ENCODE data around the gene AUTS2. TPM values are rescaled to one million over a fixed set of nuclear protein-coding genes. Genes with fewer than 3 reads are reported as not detected.

Gene AUTS2
- total RNA-seq, 1 experiment from 2014 or later = 256 TPM

GRCh38 chr7:70156057-70156456, 557.8 kb downstream of the AUTS2 start:
- no peak overlapping the region for H3K4ac ChIP-seq (ENCODE audit: low read depth, low read length)

More at GRCh38 chr7:70156057-70156456, 557.8 kb downstream of the AUTS2 start:
- no peaks in the 10 kb centered on the region for H3K4me1 ChIP-seq (ENCODE audit: insufficient read depth, low read length)
- no peak overlapping the region for H3K4me2 ChIP-seq (ENCODE audit: insufficient read depth, insufficient read length, low read length)
- no peak overlapping the region for H4K8ac ChIP-seq (replicated peaks; ENCODE audit: insufficient read length, low read depth, low read length)
- H3K9me3 Mint-ChIP-seq = peaks cover 0 to 2% of the 10 kb centered on the region in 2 experiments; a peak in 2 of 5 replicates
- H3K36me3 Mint-ChIP-seq (ENCODE audit: insufficient read depth in 1 of 3, low read depth in 3 of 3) = peaks cover 0 to 8% (median 0%) of the 10 kb centered on the region in 3 experiments; a peak in 2 of 7 replicates
- no peaks in the 10 kb centered on the region for H3K23me2 ChIP-seq (ENCODE audit: insufficient read length, low read depth, low read length, poor library complexity, severe bottlenecking)
- H3K23ac ChIP-seq (ENCODE audit: insufficient read length, low read depth, low read length) = no peak overlapping the region
- H2BK5ac ChIP-seq (ENCODE audit: insufficient read length, low read length) = no peak overlapping the region
- TF ChIP-seq, protein P1, sequence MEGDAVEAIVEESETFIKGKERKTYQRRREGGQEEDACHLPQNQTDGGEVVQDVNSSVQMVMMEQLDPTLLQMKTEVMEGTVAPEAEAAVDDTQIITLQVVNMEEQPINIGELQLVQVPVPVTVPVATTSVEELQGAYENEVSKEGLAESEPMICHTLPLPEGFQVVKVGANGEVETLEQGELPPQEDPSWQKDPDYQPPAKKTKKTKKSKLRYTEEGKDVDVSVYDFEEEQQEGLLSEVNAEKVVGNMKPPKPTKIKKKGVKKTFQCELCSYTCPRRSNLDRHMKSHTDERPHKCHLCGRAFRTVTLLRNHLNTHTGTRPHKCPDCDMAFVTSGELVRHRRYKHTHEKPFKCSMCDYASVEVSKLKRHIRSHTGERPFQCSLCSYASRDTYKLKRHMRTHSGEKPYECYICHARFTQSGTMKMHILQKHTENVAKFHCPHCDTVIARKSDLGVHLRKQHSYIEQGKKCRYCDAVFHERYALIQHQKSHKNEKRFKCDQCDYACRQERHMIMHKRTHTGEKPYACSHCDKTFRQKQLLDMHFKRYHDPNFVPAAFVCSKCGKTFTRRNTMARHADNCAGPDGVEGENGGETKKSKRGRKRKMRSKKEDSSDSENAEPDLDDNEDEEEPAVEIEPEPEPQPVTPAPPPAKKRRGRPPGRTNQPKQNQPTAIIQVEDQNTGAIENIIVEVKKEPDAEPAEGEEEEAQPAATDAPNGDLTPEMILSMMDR (conservative IDR thresholded peaks at IDR 0.05) = no peak
- no peak overlapping the region for H2BK120ac ChIP-seq (ENCODE audit: low read depth, low read length, poor library complexity, severe bottlenecking)
- H2AK5ac ChIP-seq (ENCODE audit: insufficient read length, low read length) = no peak overlapping the region
- H2BK15ac ChIP-seq (ENCODE audit: low read depth, low read length) = no peak overlapping the region
- no peak overlapping the region for H3K18ac ChIP-seq (ENCODE audit: insufficient read length, low read depth, low read length)
- H2AFZ ChIP-seq (ENCODE audit: low read length) = no peak overlapping the region
- no peaks in the 10 kb centered on the region for H3K79me1 ChIP-seq (ENCODE audit: insufficient read depth, low read depth, low read length, poor library complexity, severe bottlenecking)
- no peak overlapping the region for H2BK20ac ChIP-seq (ENCODE audit: low read depth, low read length, poor library complexity, severe bottlenecking)
- no peak overlapping the region for H4K91ac ChIP-seq (ENCODE audit: insufficient read length, low read depth, low read length)
- H3K4me1 Mint-ChIP-seq = peaks cover 9 to 17% of the 10 kb centered on the region in 2 experiments
- H4K5ac ChIP-seq (ENCODE audit: insufficient read length, low read depth, low read length) = no peak overlapping the region
- H3K79me2 ChIP-seq (ENCODE audit: insufficient read depth, low read length) = no peaks in the 10 kb centered on the region
- H3T11ph ChIP-seq (ENCODE audit: low read length) = no peak overlapping the region
- no peak for DNase-seq
- no peak overlapping the region for H3K9ac ChIP-seq (ENCODE audit: extremely low read depth, insufficient read length, low read length)
- no peak overlapping the region for H3K56ac ChIP-seq (ENCODE audit: insufficient read length, low read depth, low read length)
- H3K27me3 Mint-ChIP-seq (ENCODE audit: low read depth) = peaks cover 2% of the 10 kb centered on the region; the same call in 1 of the 2 replicates
- WGBS (ENCODE audit: extremely low coverage, insufficient read length, low lambda C conversion rate) = no CpG with 5 or more reads among the region's 2 CpGs
- no peak overlapping the region for H2BK12ac ChIP-seq (ENCODE audit: insufficient read length, low read depth, low read length)
- H4K20me1 ChIP-seq (ENCODE audit: control insufficient read depth, insufficient read depth, insufficient read length) = no peaks in the 10 kb centered on the region
- no peaks in the 10 kb centered on the region for H3K27me3 ChIP-seq (ENCODE audit: insufficient read depth, low read length)
- no peak overlapping the region for H3K27ac Mint-ChIP-seq
- H3K9me3 ChIP-seq (ENCODE audit: control insufficient read depth, low read depth, low read length) = no peaks in the 10 kb centered on the region
- no peak overlapping the region for H3K14ac ChIP-seq (ENCODE audit: insufficient read depth, low read length)
- H3K27ac ChIP-seq (ENCODE audit: insufficient read length, low read depth, low read length) = no peak overlapping the region
- no peak overlapping the region for H3K4me3 Mint-ChIP-seq

Measured in H9 (cell line).